IMR-90 (cell line): ENCODE data around the gene FRMD6. TPM values are rescaled to one million over a fixed set of nuclear protein-coding genes. Genes with fewer than 3 reads are reported as not detected.

ENCODE experiments used
- ATAC-seq: fragments of 200-7000 bp; cut with Tn5 transposase; 2 replicates; pipeline ENCODE4 v1.9.1; 2020; ENCODE audit warnings: low read depth, mild to moderate bottlenecking, moderate library complexity
- BruUV-seq: library from RNA; stranded (reverse); fragments of 400-500 nt; replicated peaks from 2 replicates; lab custom pipeline; 2021; lab: Mats Ljungman, UMichigan
- CTCF ChIA-PET: fragments of 300-600 bp; formaldehyde crosslinking; extraction: SDS; loops from one replicate; lab custom pipeline; 2021; ENCODE audit warnings: antibody characterized with exemption; lab: Yijun Ruan, JAX
- POLR2A ChIA-PET: fragments of 300-600 bp; sonication (Branson Sonifier 250); formaldehyde crosslinking; loops from one replicate; lab custom pipeline; 2022; ENCODE audit warnings: antibody characterized with exemption; ENCODE audit not compliant: unreplicated experiment; lab: Charles Lee
- DNase-seq: peaks from one replicate; pipeline ENCODE4 v3.0.0; 2013
- H2AFZ ChIP-seq: replicated peaks from 2 replicates; pipeline ENCODE3; 2013; ENCODE audit warnings: low read length, mild to moderate bottlenecking; ENCODE audit not compliant: poor library complexity
- H2AK5ac ChIP-seq: 2 replicates; pipeline ENCODE4 v1.6.1; 2013; ENCODE audit warnings: low read depth, low read length, inconsistent platforms
- H2AK9ac ChIP-seq: replicated peaks from 2 replicates; pipeline ENCODE3; 2013; ENCODE audit warnings: mild to moderate bottlenecking, low read depth, low read length, moderate library complexity; ENCODE audit not compliant: poor library complexity
- H2BK120ac ChIP-seq: 2 replicates; pipeline ENCODE4 v1.6.1; 2013; ENCODE audit warnings: low read depth, low read length, inconsistent platforms
- H2BK15ac ChIP-seq: 3 replicates; pipeline ENCODE4 v1.6.1; 2013; ENCODE audit warnings: low read depth, low read length, inconsistent platforms
- H2BK20ac ChIP-seq: 2 replicates; pipeline ENCODE4 v1.6.1; 2013; ENCODE audit warnings: low read depth, mild to moderate bottlenecking, inconsistent platforms, low read length, moderate library complexity
- H2BK5ac ChIP-seq: 2 replicates; pipeline ENCODE4 v1.6.1; 2013; ENCODE audit warnings: mild to moderate bottlenecking, low read depth, low read length, inconsistent platforms; ENCODE audit not compliant: poor library complexity, severe bottlenecking
- H3K14ac ChIP-seq: replicated peaks from 2 replicates; pipeline ENCODE4 v1.6.1; 2013; ENCODE audit warnings: low read depth, low read length, inconsistent platforms
- H3K18ac ChIP-seq: 2 replicates; pipeline ENCODE4 v1.6.1; 2013; ENCODE audit warnings: low read depth, low read length, control low read depth
- H3K23ac ChIP-seq: 2 replicates; pipeline ENCODE4 v1.6.1; 2013; ENCODE audit warnings: low read depth, low read length, inconsistent platforms
- H3K27ac ChIP-seq: 2 replicates; pipeline ENCODE4 v1.5.1; 2013; ENCODE audit warnings: mild to moderate bottlenecking, control low read depth, low read length; ENCODE audit not compliant: insufficient read depth
- H3K27me3 ChIP-seq: 2 replicates; pipeline ENCODE4 v1.6.1; 2013; ENCODE audit warnings: low read length; ENCODE audit not compliant: control insufficient read depth, insufficient read depth
- H3K36me3 ChIP-seq: 2 replicates; pipeline ENCODE4 v1.6.1; 2013; ENCODE audit warnings: low read length, mixed read lengths; ENCODE audit not compliant: control insufficient read depth, insufficient read depth
- H3K4ac ChIP-seq: 2 replicates; pipeline ENCODE4 v1.6.1; 2013; ENCODE audit warnings: low read depth, low read length, inconsistent platforms
- H3K4me1 ChIP-seq: 2 replicates; pipeline ENCODE4 v1.6.1; 2013; ENCODE audit warnings: low read length, mixed read lengths; ENCODE audit not compliant: control insufficient read depth, insufficient read depth
- H3K4me2 ChIP-seq: 2 replicates; pipeline ENCODE4 v1.6.1; 2013; ENCODE audit warnings: low read depth, mild to moderate bottlenecking, control low read depth, low read length, moderate library complexity
- H3K4me3 ChIP-seq: 2 replicates; pipeline ENCODE4 v1.5.1; 2013; ENCODE audit warnings: low read depth, mild to moderate bottlenecking, control low read depth, low read length, moderate library complexity; ENCODE audit not compliant: insufficient read depth
- H3K56ac ChIP-seq: 2 replicates; pipeline ENCODE4 v1.6.1; 2013; ENCODE audit warnings: low read length, inconsistent platforms; ENCODE audit not compliant: insufficient read depth; ENCODE audit errors: extremely low read depth
- H3K79me1 ChIP-seq, 2 experiments: 2 replicates each; pipeline ENCODE4 v1.6.1; 2013; ENCODE audit warnings: low read length in 2 of 2, inconsistent platforms in 1 of 2, low read depth in 1 of 2
- H3K9ac ChIP-seq: 2 replicates; pipeline ENCODE4 v1.6.1; 2013; ENCODE audit warnings: low read depth, low read length, control low read depth
- H3K9me1 ChIP-seq: 2 replicates; pipeline ENCODE4 v1.6.1; 2013; ENCODE audit warnings: low read length, inconsistent platforms; ENCODE audit not compliant: insufficient read depth
- H3K9me3 ChIP-seq: 2 replicates; pipeline ENCODE4 v1.6.1; 2013; ENCODE audit warnings: low read length; ENCODE audit not compliant: control insufficient read depth, insufficient read depth
- H4K20me1 ChIP-seq: 2 replicates; pipeline ENCODE4 v1.6.1; 2013; ENCODE audit warnings: low read length, inconsistent platforms; ENCODE audit not compliant: insufficient read depth
- H4K5ac ChIP-seq: 2 replicates; pipeline ENCODE4 v1.6.1; 2013; ENCODE audit warnings: mild to moderate bottlenecking, low read depth, low read length, control low read depth
- H4K8ac ChIP-seq, 2 experiments: 2 replicates each; pipeline ENCODE4 v1.6.1; 2013; ENCODE audit warnings: low read depth in 2 of 2, low read length in 2 of 2, control low read depth in 1 of 2, inconsistent platforms in 1 of 2
- H4K91ac ChIP-seq: 2 replicates; pipeline ENCODE4 v1.6.1; 2013; ENCODE audit warnings: low read depth, low read length, inconsistent platforms; ENCODE audit not compliant: insufficient read depth
- RFX5 ChIP-seq: IDR thresholded peaks from 2 replicates; pipeline ENCODE4 v1.8.0; 2012; ENCODE audit warnings: low read depth, mild to moderate bottlenecking, low read length, moderate library complexity
- WGBS, 2 experiments: methylation state at CpG; one replicate each; pipeline versions ENCODE4 v1.1.5 to v1.1.7; 2013; ENCODE audit warnings: missing lambda C conversion rate in 2 of 2; ENCODE audit not compliant: insufficient read length in 1 of 2; ENCODE audit errors: extremely low coverage in 2 of 2; 5-methylcytosine and 5-hydroxymethylcytosine counted together
- dilution Hi-C: fragments of 300-500 bp; cut with HindIII; formaldehyde crosslinking; loops from one replicate; pipeline ENCODE4 v1.14.3; 2018; ENCODE audit warnings: low sequenced_read_pairs; ENCODE audit not compliant: unreplicated experiment
- in situ Hi-C: fragments of 300-500 bp; cut with MboI; formaldehyde crosslinking; loops from 3 replicates; pipeline ENCODE4 v1.14.3; 2019; ENCODE audit warnings: low sequenced_read_pairs, inconsistent platforms, mixed read lengths
- intact Hi-C: fragments of 100-400 bp; cut with micrococcal nuclease; formaldehyde crosslinking; loops from 2 replicates; pipeline ENCODE4 v1.10.0; 2022
- polyA plus RNA-seq, 3 experiments: library from polyadenylated mRNA; depleted of rRNA; stranded (reverse); fragments of >200 nt; gene quantifications; 2 replicates each; pipeline ENCODE4 v1.2.3, GENCODE V29; 2012; ENCODE audit warnings: low replicate concordance in 1 of 3
- total RNA-seq: library from RNA; depleted of rRNA; stranded (reverse); fragments of >200 nt; gene quantifications from 2 replicates; pipeline ENCODE4 v1.2.3, GENCODE V29; 2012

The FRMD6 gene
- total and polyA plus RNA-seq, 2 of the 4 experiments (the other 2 are of a cell fraction): 243 to 682 TPM

DNA sequence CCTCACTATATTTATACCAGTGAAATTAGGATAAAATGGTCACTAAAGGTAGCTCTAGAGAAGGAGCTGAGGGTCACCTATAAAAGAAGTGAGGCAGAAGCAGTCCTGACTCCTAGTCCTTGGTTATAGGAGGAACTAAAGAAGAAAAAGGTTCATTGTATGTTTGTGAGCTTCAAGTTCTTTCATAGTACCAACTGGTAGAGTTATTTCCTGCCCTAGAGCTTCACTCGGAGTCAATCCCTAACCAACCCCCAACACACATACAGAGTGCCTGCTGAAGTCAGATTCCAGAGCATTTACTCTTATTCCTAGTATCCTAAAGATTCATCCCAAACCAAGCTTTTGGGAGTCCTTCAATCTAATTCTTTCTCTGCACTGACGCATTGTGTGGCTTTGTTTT is 29.3 kb upstream of the FRMD6 start:
- no peak overlapping the region for H4K8ac ChIP-seq
- no peak overlapping the region for H4K5ac ChIP-seq
- H3K18ac ChIP-seq: no peak overlapping the region
- DNase-seq: no peak
- BruUV-seq: no TSS peak
- no peak overlapping the region for H3K9ac ChIP-seq
- in situ Hi-C loops (no loop called here), intact Hi-C loops (no loop called here), dilution Hi-C loops (no loop called here)
- H3K23ac ChIP-seq: no peak overlapping the region
- H3K36me3 ChIP-seq: no peaks in the 10 kb centered on the region
- no peak overlapping the region for H2AK5ac ChIP-seq
- H3K9me3 ChIP-seq: no peaks in the 10 kb centered on the region
- WGBS, 2 experiments: 100% methylated on average over 1 of the region's 2 CpGs; no CpG with 5 or more reads in 1 of the 2 experiments
- H2AFZ ChIP-seq: no peak overlapping the region
- H2BK15ac ChIP-seq: no peak overlapping the region
- H3K79me1 ChIP-seq: peaks cover 5 to 8% of the 10 kb centered on the region in 2 experiments
- TF ChIP-seq RFX5: no peak
- POLR2A ChIA-PET: no interaction called here
- H2BK120ac ChIP-seq: no peak overlapping the region
- H2BK20ac ChIP-seq: no peak overlapping the region
- no peak overlapping the region for H3K4me2 ChIP-seq
- H2BK5ac ChIP-seq: no peak overlapping the region
- no peak overlapping the region for H3K56ac ChIP-seq
- H4K91ac ChIP-seq: no peak overlapping the region
- no peak overlapping the region for H3K4ac ChIP-seq
- H3K14ac ChIP-seq: no peak overlapping the region
- CTCF ChIA-PET: interaction anchor here (1.3 kb wide), 1 partner anchor 22 kb away, joined by 4 read pairs; no protein-coding TSS in a partner anchor
- H3K4me3 ChIP-seq: no peak overlapping the region
- no peak overlapping the region for H2AK9ac ChIP-seq
- H3K4me1 ChIP-seq: peaks cover 11% of the 10 kb centered on the region
- H3K27me3 ChIP-seq: no peaks in the 10 kb centered on the region
- no peak overlapping the region for H3K27ac ChIP-seq
- H3K9me1 ChIP-seq: 0 out of 2 replicates have a peak, but pooled peaks cover 6% of the 10 kb centered on the region
- H4K20me1 ChIP-seq: no peaks in the 10 kb centered on the region
- no peak for ATAC-seq
